OCI-LY3 (cell line): ENCODE results near the gene GRIP2.

Source experiments
- H2AFZ ChIP-seq: fragments of 200-600, 300-600 bp; shearing (Covaris generic); 2 replicates; pipeline ENCODE4 v1.6.0; 2014; ENCODE audit warnings: antibody characterized with exemption, low read depth, low read length
- H3K27ac ChIP-seq: fragments of 200-600, 300-600 bp; sonication (generic); 2 replicates; pipeline ENCODE4 v1.5.1; 2014; ENCODE audit warnings: mild to moderate bottlenecking, low read length, moderate library complexity, mixed read lengths
- H3K27me3 ChIP-seq: fragments of 200-600, 300-600 bp; sonication (generic); 2 replicates; pipeline ENCODE4 v1.6.1; 2014; ENCODE audit warnings: low read depth, low read length, mixed read lengths
- H3K36me3 ChIP-seq: fragments of 200-600, 300-600 bp; sonication (generic); replicated peaks from 2 replicates; pipeline ENCODE3; 2014; ENCODE audit warnings: low read depth, low read length, mixed read lengths
- H3K4me1 ChIP-seq: fragments of 300-600, 200-600 bp; sonication (generic); 2 replicates; pipeline ENCODE4 v1.6.1; 2014; ENCODE audit warnings: low read length, mixed read lengths
- H3K4me2 ChIP-seq: fragments of 200-600, 300-600 bp; sonication (generic); 2 replicates; pipeline ENCODE4 v1.6.1; 2014; ENCODE audit warnings: low read length, mixed read lengths
- H3K4me3 ChIP-seq: fragments of 300-600, 200-600 bp; sonication (generic); 2 replicates; pipeline ENCODE4 v1.5.1; 2014; ENCODE audit warnings: antibody characterized with exemption, mild to moderate bottlenecking, low read length, moderate library complexity
- H3K79me2 ChIP-seq: fragments of 300-600, 200-600 bp; shearing (Covaris generic); 2 replicates; pipeline ENCODE4 v1.6.1; 2014; ENCODE audit warnings: mild to moderate bottlenecking, low read length, mixed read lengths
- H3K9ac ChIP-seq: fragments of 300-600, 200-600 bp; shearing (Covaris generic); 2 replicates; pipeline ENCODE4 v1.6.0; 2014; ENCODE audit warnings: mild to moderate bottlenecking, low read length, moderate library complexity
- H3K9me3 ChIP-seq: fragments of 200-600, 300-600 bp; shearing (Covaris generic); 2 replicates; pipeline ENCODE4 v1.6.1; 2014; ENCODE audit warnings: low read length, mixed read lengths; ENCODE audit not compliant: insufficient read depth
- H4K20me1 ChIP-seq: fragments of 200-600, 300-600 bp; sonication (generic); 2 replicates; pipeline ENCODE4 v1.6.1; 2016; ENCODE audit warnings: low read length, mixed read lengths; ENCODE audit not compliant: insufficient read depth
- CTCF ChIP-seq: fragments of 200-600, 300-600 bp; sonication (generic); IDR thresholded peaks from 2 replicates; pipeline ENCODE4 v1.5.1; 2014; ENCODE audit warnings: antibody characterized with exemption, low read length, low read depth
- EZH2phosphoT487 ChIP-seq: fragments of 200-600 bp; shearing (Covaris generic); IDR thresholded peaks from 2 replicates; pipeline ENCODE4 v1.6.1; 2018; ENCODE audit warnings: antibody characterized with exemption, mixed run types, low read depth

Gene GRIP2

GRCh38 chr3:14489641-14490040 is 50.5 kb downstream of the GRIP2 start:
- no peak for TF ChIP-seq EZH2phosphoT487
- no peak for TF ChIP-seq CTCF
- H3K4me3 ChIP-seq, result no peak overlapping the region
- H3K79me2 ChIP-seq, result no peaks in the 10 kb centered on the region
- H3K4me2 ChIP-seq, result no peak overlapping the region
- H3K27me3 ChIP-seq, result no peaks in the 10 kb centered on the region
- H3K27ac ChIP-seq, result no peak overlapping the region
- H3K4me1 ChIP-seq, result no peaks in the 10 kb centered on the region
- H3K9ac ChIP-seq, result no peak overlapping the region
- H4K20me1 ChIP-seq, result no peaks in the 10 kb centered on the region
- H3K36me3 ChIP-seq, result peaks cover 32% of the 10 kb centered on the region
- no peak overlapping the region for H2AFZ ChIP-seq
- no peaks in the 10 kb centered on the region for H3K9me3 ChIP-seq

GRCh38 chr3:14488286-14489041 is 51.7 kb downstream of the GRIP2 start:
- no peak overlapping the region for H3K27ac ChIP-seq
- H3K4me3 ChIP-seq, result no peak overlapping the region
- no peaks in the 10 kb centered on the region for H4K20me1 ChIP-seq
- no peak overlapping the region for H3K4me2 ChIP-seq
- no peak overlapping the region for H3K9ac ChIP-seq
- H3K9me3 ChIP-seq, result no peaks in the 10 kb centered on the region
- H3K27me3 ChIP-seq, result no peaks in the 10 kb centered on the region
- peaks cover 41% of the 10 kb centered on the region for H3K36me3 ChIP-seq
- H2AFZ ChIP-seq, result no peak overlapping the region
- TF ChIP-seq CTCF, result no peak
- no peak for TF ChIP-seq EZH2phosphoT487
- H3K79me2 ChIP-seq, result no peaks in the 10 kb centered on the region
- no peaks in the 10 kb centered on the region for H3K4me1 ChIP-seq

GRCh38 chr3:14487821-14488220 is 52.3 kb downstream of the GRIP2 start:
- no peaks in the 10 kb centered on the region for H3K4me1 ChIP-seq
- no peak overlapping the region for H3K4me3 ChIP-seq
- H4K20me1 ChIP-seq, result no peaks in the 10 kb centered on the region
- H2AFZ ChIP-seq, result no peak overlapping the region
- H3K27me3 ChIP-seq, result no peaks in the 10 kb centered on the region
- H3K9me3 ChIP-seq, result no peaks in the 10 kb centered on the region
- no peak overlapping the region for H3K9ac ChIP-seq
- no peaks in the 10 kb centered on the region for H3K79me2 ChIP-seq
- TF ChIP-seq CTCF (no peak), EZH2phosphoT487 (no peak)
- H3K36me3 ChIP-seq, result peaks cover 46% of the 10 kb centered on the region
- no peak overlapping the region for H3K4me2 ChIP-seq
- H3K27ac ChIP-seq, result no peak overlapping the region

- H2AFZ ChIP-seq, result no peak overlapping the region
- no peak overlapping the region for H3K9ac ChIP-seq
- no peaks in the 10 kb centered on the region for H3K9me3 ChIP-seq
- peaks cover 54% of the 10 kb centered on the region for H3K36me3 ChIP-seq
- no peaks in the 10 kb centered on the region for H3K27me3 ChIP-seq
- no peak for TF ChIP-seq CTCF
- TF ChIP-seq EZH2phosphoT487, result no peak
- H3K27ac ChIP-seq, result no peak overlapping the region
- no peak overlapping the region for H3K4me3 ChIP-seq
- no peaks in the 10 kb centered on the region for H3K4me1 ChIP-seq
- H4K20me1 ChIP-seq, result no peaks in the 10 kb centered on the region
- H3K4me2 ChIP-seq, result no peak overlapping the region
- no peaks in the 10 kb centered on the region for H3K79me2 ChIP-seq
Observed at GRCh38 chr3:14487086-14487485, 53.1 kb downstream of the GRIP2 start.
